ENCODE results near the gene AP3B1.

The AP3B1 gene

GRCh38 chr5:77971776-77972468 lies 322.6 kb downstream of the AP3B1 start:
- DNase-seq (ENCODE audit: low spot score), result no peak

GRCh38 chr5:77970891-77971290 lies 323.6 kb downstream of the AP3B1 start:
- DNase-seq (ENCODE audit: low spot score), result no peak

- DNase-seq (ENCODE audit: low spot score), result no peak
Measured at GRCh38 chr5:77963795-77964194, 330.7 kb downstream of the AP3B1 start.

- no peak for DNase-seq (ENCODE audit: low spot score)
Measured at GRCh38 chr5:77960863-77961396, 333.6 kb downstream of the AP3B1 start.

- no peak for DNase-seq (ENCODE audit: low spot score)
Measured at GRCh38 chr5:77960305-77960704, 334.2 kb downstream of the AP3B1 start.

- DNase-seq (ENCODE audit: low spot score), result no peak
Measured at GRCh38 chr5:77958642-77959330, 335.7 kb downstream of the AP3B1 start.

GRCh38 chr5:77957931-77958521 lies 336.5 kb downstream of the AP3B1 start:
- DNase-seq (ENCODE audit: low spot score), result no peak

- DNase-seq (ENCODE audit: low spot score), result no peak
Measured at GRCh38 chr5:77957516-77957915, 337.0 kb downstream of the AP3B1 start.

- DNase-seq (ENCODE audit: low spot score), result no peak
Measured at GRCh38 chr5:77957081-77957480, 337.4 kb downstream of the AP3B1 start.

GRCh38 chr5:77955577-77955976 lies 338.9 kb downstream of the AP3B1 start:
- DNase-seq (ENCODE audit: low spot score), result no peak

GRCh38 chr5:77953374-77953773 lies 341.1 kb downstream of the AP3B1 start:
- DNase-seq (ENCODE audit: low spot score), result no peak

- no peak for DNase-seq (ENCODE audit: low spot score)
Measured at GRCh38 chr5:77952636-77953212, 341.8 kb downstream of the AP3B1 start.
